ENCODE data around the gene VDR.

DNA sequence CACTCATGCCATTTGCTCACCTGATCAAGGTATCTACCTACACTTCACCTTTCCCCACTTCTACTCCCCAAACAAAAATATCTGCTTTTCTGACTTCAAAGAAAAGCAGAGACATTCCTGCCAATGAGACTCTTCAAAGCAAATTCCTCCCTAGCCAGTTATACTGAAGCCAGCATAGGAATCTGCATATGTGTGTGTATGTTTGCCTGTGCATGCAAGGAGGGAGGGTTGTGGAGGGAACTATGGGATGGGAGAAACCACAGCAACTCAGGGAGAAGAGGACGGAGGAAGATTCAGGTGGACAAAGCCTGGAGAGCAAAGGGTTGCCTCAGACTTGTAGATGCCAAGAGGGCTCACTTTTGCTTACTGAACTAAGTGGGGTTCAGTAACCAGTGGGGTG is 26.4 kb upstream of the VDR start:
- TF ChIP-seq, protein P1, sequence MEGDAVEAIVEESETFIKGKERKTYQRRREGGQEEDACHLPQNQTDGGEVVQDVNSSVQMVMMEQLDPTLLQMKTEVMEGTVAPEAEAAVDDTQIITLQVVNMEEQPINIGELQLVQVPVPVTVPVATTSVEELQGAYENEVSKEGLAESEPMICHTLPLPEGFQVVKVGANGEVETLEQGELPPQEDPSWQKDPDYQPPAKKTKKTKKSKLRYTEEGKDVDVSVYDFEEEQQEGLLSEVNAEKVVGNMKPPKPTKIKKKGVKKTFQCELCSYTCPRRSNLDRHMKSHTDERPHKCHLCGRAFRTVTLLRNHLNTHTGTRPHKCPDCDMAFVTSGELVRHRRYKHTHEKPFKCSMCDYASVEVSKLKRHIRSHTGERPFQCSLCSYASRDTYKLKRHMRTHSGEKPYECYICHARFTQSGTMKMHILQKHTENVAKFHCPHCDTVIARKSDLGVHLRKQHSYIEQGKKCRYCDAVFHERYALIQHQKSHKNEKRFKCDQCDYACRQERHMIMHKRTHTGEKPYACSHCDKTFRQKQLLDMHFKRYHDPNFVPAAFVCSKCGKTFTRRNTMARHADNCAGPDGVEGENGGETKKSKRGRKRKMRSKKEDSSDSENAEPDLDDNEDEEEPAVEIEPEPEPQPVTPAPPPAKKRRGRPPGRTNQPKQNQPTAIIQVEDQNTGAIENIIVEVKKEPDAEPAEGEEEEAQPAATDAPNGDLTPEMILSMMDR (IDR thresholded peaks at IDR 0.05): no peak
- no peak for TF ChIP-seq POLR2A (IDR thresholded peaks at IDR 0.05)

All from adrenal gland (tissue), 5 donors.